ENCODE results near the gene CBX5. TPM values are rescaled to one million over a fixed set of nuclear protein-coding genes. Genes with fewer than 3 reads are reported as not detected.
"Not testable (repeated sequence)": the region's sequence is repeated elsewhere in the genome, so short reads cannot be mapped to it uniquely, and the experiment has no call there.

Gene CBX5
- total RNA-seq, 4 donors from 2014 or later: 23.7 to 45.7 (median 33.6) TPM

DNA sequence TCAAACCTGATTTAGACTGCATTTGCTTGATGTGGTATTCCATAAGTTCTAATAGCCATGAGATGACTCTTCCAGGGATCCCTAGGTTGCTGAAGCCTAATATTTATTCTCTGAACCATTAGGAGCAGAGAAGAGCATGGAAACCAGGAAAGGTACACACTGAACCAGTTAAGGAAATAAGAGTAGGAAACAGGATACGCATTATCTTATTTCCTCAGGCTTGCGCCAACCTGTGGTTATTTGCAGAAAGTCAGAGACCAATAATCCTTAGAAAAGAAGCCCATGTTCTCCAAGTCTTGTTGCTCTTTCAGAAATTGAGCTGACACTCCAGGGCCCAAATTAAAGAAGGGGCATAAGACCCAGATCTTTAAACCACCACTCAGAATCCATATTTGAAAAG lies 49.4 kb downstream of the CBX5 start:
- Histone ChIP-seq H3K27ac (no peak overlapping the region), H3K36me3 (no peaks in the 10 kb centered on the region), H3K9me3 (no peaks in the 10 kb centered on the region), H3K4me1 (peaks cover 4% of the 10 kb centered on the region), H3K4me3 (no peak overlapping the region), H3K27me3 (no peaks in the 10 kb centered on the region)
- TF ChIP-seq, protein P1, sequence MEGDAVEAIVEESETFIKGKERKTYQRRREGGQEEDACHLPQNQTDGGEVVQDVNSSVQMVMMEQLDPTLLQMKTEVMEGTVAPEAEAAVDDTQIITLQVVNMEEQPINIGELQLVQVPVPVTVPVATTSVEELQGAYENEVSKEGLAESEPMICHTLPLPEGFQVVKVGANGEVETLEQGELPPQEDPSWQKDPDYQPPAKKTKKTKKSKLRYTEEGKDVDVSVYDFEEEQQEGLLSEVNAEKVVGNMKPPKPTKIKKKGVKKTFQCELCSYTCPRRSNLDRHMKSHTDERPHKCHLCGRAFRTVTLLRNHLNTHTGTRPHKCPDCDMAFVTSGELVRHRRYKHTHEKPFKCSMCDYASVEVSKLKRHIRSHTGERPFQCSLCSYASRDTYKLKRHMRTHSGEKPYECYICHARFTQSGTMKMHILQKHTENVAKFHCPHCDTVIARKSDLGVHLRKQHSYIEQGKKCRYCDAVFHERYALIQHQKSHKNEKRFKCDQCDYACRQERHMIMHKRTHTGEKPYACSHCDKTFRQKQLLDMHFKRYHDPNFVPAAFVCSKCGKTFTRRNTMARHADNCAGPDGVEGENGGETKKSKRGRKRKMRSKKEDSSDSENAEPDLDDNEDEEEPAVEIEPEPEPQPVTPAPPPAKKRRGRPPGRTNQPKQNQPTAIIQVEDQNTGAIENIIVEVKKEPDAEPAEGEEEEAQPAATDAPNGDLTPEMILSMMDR (IDR thresholded peaks at IDR 0.05): no peak
- TF ChIP-seq POLR2AphosphoS5 (IDR thresholded peaks at IDR 0.05) (no peak), POLR2A (IDR thresholded peaks at IDR 0.05) (no peak), EP300 (IDR thresholded peaks at IDR 0.05) (no peak)
- DNase-seq (ENCODE audit: low spot score in 2 of 2): no peak
- WGBS: 81% methylated on average over 2 of the region's 2 CpGs

DNA sequence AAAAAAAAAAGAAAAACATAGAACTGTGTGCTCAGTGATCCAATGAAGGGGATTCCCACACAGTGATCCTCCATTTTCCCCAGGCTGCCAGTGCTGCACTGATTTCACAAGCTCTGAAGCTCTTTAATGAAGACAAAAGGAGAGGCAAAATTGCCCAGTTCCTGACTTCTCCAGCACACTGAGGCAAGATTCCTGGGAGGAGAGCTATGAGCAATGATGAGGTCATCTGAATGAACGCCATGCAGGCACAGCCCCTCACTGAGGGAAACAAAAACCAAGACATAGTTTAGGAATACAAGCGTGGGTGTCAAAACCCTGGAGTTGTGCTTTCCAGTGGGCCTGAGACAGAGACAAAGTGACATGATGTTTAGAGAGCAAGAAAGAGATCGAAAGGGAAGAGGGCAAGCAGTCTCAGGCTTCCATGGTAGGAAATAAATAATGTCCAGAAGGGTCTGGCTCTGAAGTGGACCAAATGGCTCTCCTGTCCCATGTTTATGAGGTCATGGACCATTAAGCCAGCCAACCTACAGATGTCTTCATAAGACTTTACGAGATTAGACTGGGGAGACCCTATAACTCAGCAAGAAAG lies 50.2 kb downstream of the CBX5 start:
- Histone ChIP-seq H3K9me3 (no peaks in the 10 kb centered on the region), H3K27me3 (no peaks in the 10 kb centered on the region), H3K36me3 (no peaks in the 10 kb centered on the region), H3K27ac (peak overlapping the region; percentile 61), H3K4me1 (peaks cover 4% of the 10 kb centered on the region), H3K4me3 (no peak overlapping the region)
- WGBS: 64% methylated on average over 4 of the region's 4 CpGs
- TF ChIP-seq EP300 (IDR thresholded peaks at IDR 0.05): no peak
- TF ChIP-seq POLR2A (IDR thresholded peaks at IDR 0.05): no peak
- TF ChIP-seq, protein P1 (IDR thresholded peaks at IDR 0.05): no peak
- no peak for TF ChIP-seq POLR2AphosphoS5 (IDR thresholded peaks at IDR 0.05)
- DNase-seq (ENCODE audit: low spot score in 2 of 2): peak in 1 of 2 donors; percentile 75

DNA sequence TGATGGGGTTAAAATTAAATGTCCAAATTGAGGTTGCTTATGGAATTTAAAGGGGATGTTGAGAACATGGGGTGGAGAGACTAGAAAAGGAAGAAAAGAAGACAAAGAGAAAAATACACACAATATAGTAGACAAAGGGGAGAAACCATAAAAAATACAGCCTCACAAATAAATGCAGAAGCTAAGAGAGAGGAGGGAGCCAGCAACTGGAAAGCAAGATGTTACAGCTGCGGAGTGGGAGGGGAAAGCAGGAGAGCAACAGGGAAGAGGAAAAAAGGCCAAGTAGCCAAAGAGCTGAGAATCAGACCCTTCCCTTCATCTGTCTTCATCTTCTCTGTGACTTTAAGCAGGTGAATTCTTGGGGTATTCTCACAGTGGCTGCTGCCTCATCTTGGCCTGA lies 51.5 kb downstream of the CBX5 start:
- no peak overlapping the region for H3K27ac ChIP-seq
- 62% methylated on average over 1 of the region's 1 CpG for WGBS
- TF ChIP-seq EP300 (IDR thresholded peaks at IDR 0.05): no peak
- TF ChIP-seq, protein P1 (IDR thresholded peaks at IDR 0.05): no peak
- no peak for TF ChIP-seq POLR2A (IDR thresholded peaks at IDR 0.05)
- TF ChIP-seq POLR2AphosphoS5 (IDR thresholded peaks at IDR 0.05): no peak

DNA sequence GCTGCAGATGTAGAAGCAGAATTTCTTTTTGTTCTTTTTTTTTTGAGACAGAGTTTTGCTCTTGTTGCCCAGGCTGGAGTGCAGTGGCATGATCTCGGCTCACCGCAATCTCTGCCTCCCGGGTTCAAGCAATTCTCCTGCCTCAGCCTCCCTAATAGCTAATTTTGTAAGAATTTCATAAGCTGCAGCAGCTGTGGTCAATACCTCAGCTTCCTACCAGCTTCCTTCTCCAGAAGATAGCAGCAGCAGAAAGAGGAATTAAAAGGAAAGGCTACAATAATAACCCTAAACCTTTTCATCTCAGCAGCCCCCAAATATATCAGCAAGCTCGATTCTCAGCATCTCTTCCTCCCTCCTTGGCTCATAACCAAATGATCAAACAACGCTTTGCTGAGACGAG lies 52.0 kb downstream of the CBX5 start:
- not testable (repeated sequence) for H3K9me3 ChIP-seq; H3K4me1 ChIP-seq; H3K27ac ChIP-seq; H3K4me3 ChIP-seq; H3K36me3 ChIP-seq; DNase-seq (ENCODE audit: low spot score in 2 of 2); H3K27me3 ChIP-seq
- WGBS: 51% methylated on average over 6 of the region's 6 CpGs

More for the DNA sequence above, 51.5 kb downstream of the CBX5 start:
- no peaks in the 10 kb centered on the region for H3K36me3 ChIP-seq
- no peaks in the 10 kb centered on the region for H3K9me3 ChIP-seq
- H3K27me3 ChIP-seq: no peaks in the 10 kb centered on the region
- peaks cover 4% of the 10 kb centered on the region for H3K4me1 ChIP-seq
- H3K4me3 ChIP-seq: no peak overlapping the region
- DNase-seq (ENCODE audit: low spot score in 2 of 2): no peak

DNA sequence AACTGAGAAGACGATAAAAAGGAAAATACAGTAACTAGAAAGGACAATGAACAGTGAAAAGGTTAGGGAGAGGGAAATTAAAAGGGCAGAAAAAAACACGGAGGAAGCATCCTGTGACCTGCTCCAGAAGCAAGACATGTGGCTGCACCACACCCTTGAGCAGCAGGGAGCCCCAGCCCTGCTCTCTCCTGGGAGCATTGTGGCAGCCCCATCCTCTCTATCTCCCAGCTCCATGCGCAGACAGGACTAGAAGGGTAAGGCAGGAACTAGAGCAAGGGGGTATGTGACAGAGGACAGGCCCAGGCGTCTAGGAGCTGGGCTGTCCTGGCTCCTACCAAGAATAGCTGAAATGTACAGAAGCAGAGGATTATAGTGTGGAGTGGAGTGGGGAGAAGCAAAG lies 52.5 kb downstream of the CBX5 start:
- Histone ChIP-seq H3K27me3 (no peaks in the 10 kb centered on the region), H3K9me3 (no peaks in the 10 kb centered on the region), H3K4me3 (no peak overlapping the region), H3K36me3 (no peaks in the 10 kb centered on the region), H3K27ac (no peak overlapping the region), H3K4me1 (peaks cover 4% of the 10 kb centered on the region)
- no peak for DNase-seq (ENCODE audit: low spot score in 2 of 2)
- WGBS: 68% methylated on average over 4 of the region's 4 CpGs
- TF ChIP-seq, protein P1 (IDR thresholded peaks at IDR 0.05): no peak

DNA sequence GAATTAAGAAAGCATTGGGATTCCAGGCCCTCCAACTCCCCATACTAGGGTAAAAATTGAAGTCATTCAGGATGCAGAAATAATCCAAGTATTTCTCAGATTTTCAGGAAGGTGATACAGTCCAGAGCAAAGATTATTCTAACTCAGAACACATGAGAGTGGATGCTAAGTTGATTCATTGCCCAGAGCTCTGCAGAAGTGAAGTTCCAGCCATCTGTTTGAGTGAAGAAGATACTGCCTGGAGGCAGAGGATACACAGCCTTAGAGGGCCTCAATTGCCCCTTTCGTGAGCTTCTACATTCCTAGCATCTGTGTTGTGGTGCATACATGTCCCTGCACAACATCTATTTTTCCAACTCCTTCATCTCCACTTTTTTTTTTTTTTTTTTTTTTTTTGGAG lies 54.3 kb downstream of the CBX5 start:
- WGBS: 83% methylated on average over 1 of the region's 1 CpG
- H3K4me3 ChIP-seq: no peak overlapping the region
- H3K4me1 ChIP-seq: peaks cover 4% of the 10 kb centered on the region
- H3K9me3 ChIP-seq: no peaks in the 10 kb centered on the region
- H3K36me3 ChIP-seq: no peaks in the 10 kb centered on the region
- H3K27me3 ChIP-seq: no peaks in the 10 kb centered on the region
- no peak for TF ChIP-seq POLR2A (IDR thresholded peaks at IDR 0.05)
- TF ChIP-seq, protein P1 (IDR thresholded peaks at IDR 0.05): no peak
- TF ChIP-seq POLR2AphosphoS5 (IDR thresholded peaks at IDR 0.05): no peak
- no peak for TF ChIP-seq EP300 (IDR thresholded peaks at IDR 0.05)
- H3K27ac ChIP-seq: no peak overlapping the region
- no peak for DNase-seq (ENCODE audit: low spot score in 2 of 2)
